ENCODE data around the gene SLC27A4.
"Not testable (repeated sequence)": the region's sequence is repeated elsewhere in the genome, so short reads cannot be mapped to it uniquely, and the experiment has no call there.

DNA sequence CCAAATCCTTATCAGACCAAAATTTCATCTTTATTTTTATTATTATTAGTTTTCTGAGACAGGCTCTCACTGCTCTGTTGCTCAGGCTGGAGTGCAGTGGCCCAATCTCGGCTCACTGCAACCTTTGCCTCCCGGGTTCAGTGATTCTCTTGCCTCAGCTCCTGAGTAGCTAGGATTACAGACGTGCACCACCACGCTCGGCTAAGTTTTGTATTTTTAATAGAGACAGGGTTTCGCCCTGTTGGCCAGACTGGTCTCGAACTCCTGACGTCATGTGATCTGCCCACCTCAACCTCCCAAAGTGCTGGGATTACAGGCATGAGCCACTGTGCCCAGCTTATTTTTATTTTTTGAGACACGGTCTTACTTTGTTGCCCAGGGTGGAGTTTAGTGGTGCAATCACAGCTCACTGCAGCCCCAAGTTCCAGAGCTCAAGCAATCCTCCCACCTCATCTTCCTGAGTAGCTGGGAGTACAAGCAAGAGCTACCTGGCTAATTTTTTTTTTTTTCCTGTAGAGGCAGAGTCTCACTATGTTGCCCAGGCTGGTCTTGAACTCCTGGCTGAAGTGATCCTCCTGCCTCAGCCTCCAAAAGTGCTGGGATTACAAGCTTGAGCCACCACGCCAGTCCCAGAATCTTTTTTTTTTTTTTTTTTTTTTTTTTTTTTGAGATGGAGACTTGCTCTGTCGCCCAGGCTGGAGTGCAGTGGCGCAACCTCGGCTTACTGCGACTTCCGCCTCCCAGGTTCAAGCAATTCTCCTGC lies 1.3 kb upstream of the SLC27A4 start:
- not testable (repeated sequence) for TF ChIP-seq POLR2A (IDR thresholded peaks at IDR 0.05)
- TF ChIP-seq, protein P1, sequence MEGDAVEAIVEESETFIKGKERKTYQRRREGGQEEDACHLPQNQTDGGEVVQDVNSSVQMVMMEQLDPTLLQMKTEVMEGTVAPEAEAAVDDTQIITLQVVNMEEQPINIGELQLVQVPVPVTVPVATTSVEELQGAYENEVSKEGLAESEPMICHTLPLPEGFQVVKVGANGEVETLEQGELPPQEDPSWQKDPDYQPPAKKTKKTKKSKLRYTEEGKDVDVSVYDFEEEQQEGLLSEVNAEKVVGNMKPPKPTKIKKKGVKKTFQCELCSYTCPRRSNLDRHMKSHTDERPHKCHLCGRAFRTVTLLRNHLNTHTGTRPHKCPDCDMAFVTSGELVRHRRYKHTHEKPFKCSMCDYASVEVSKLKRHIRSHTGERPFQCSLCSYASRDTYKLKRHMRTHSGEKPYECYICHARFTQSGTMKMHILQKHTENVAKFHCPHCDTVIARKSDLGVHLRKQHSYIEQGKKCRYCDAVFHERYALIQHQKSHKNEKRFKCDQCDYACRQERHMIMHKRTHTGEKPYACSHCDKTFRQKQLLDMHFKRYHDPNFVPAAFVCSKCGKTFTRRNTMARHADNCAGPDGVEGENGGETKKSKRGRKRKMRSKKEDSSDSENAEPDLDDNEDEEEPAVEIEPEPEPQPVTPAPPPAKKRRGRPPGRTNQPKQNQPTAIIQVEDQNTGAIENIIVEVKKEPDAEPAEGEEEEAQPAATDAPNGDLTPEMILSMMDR (IDR thresholded peaks at IDR 0.05) = not testable (repeated sequence)

Data from ovary (tissue), 3 donors.